ENCODE results near the gene KCNC1.

KCNC1 gene

GRCh38 chr11:17738151-17738973 is 3.8 kb downstream of the KCNC1 start:
- no peak for DNase-seq

- no peak for DNase-seq
Observed at GRCh38 chr11:17739945-17740338, 5.4 kb downstream of the KCNC1 start.

GRCh38 chr11:17740649-17741235 is 6.2 kb downstream of the KCNC1 start:
- DNase-seq, result no peak

- DNase-seq, result no peak
Observed at GRCh38 chr11:17741487-17741886, 6.9 kb downstream of the KCNC1 start.

- no peak for DNase-seq
Observed at GRCh38 chr11:17742019-17742418, 7.4 kb downstream of the KCNC1 start.

- no peak for DNase-seq
Observed at GRCh38 chr11:17743026-17743807, 8.6 kb downstream of the KCNC1 start.

- DNase-seq, result no peak
Observed at GRCh38 chr11:17743808-17744119, 9.2 kb downstream of the KCNC1 start.

GRCh38 chr11:17744151-17744940 is 9.8 kb downstream of the KCNC1 start:
- no peak for DNase-seq

GRCh38 chr11:17745023-17745772 is 10.6 kb downstream of the KCNC1 start:
- no peak for DNase-seq

GRCh38 chr11:17746096-17746495 is 11.5 kb downstream of the KCNC1 start:
- DNase-seq, result no peak

- no peak for DNase-seq
Observed at GRCh38 chr11:17747131-17747955, 12.8 kb downstream of the KCNC1 start.

- no peak for DNase-seq
Observed at GRCh38 chr11:17748044-17748443, 13.5 kb downstream of the KCNC1 start.

- no peak for DNase-seq
Observed at GRCh38 chr11:17748761-17749721, 14.5 kb downstream of the KCNC1 start.

GRCh38 chr11:17750013-17750800 is 15.6 kb downstream of the KCNC1 start:
- no peak for DNase-seq

- DNase-seq, result no peak
Observed at GRCh38 chr11:17750801-17751165, 16.2 kb downstream of the KCNC1 start.

- DNase-seq, result no peak
Observed at GRCh38 chr11:17751558-17751957, 17.0 kb downstream of the KCNC1 start.

- DNase-seq, result no peak
Observed at GRCh38 chr11:17752144-17752543, 17.6 kb downstream of the KCNC1 start.

- DNase-seq, result no peak
Observed at GRCh38 chr11:17753153-17753552, 18.6 kb downstream of the KCNC1 start.

GRCh38 chr11:17753641-17754040 is 19.1 kb downstream of the KCNC1 start:
- DNase-seq, result no peak

Data from cortex of kidney (tissue), 1 donor.